RWPE2 (cell line): ENCODE measurements around the gene NRF1.
A peak's percentile ranks its signal among the peaks of the same experiment; 100 is the strongest.

Experiments used
- ATAC-seq: fragments of 200-7000 bp; cut with Tn5 transposase; 3 replicates; pipeline ENCODE4 v1.9.1; 2021; ENCODE audit warnings: low read depth
- DNase-seq: peaks from one replicate; pipeline ENCODE4 v3.0.0-alpha.2; 2020; ENCODE audit warnings: low spot score
- H3K27ac ChIP-seq: fragments of 450-650 bp; 2 replicates; pipeline ENCODE4 v1.5.1; 2017; ENCODE audit warnings: mild to moderate bottlenecking; ENCODE audit not compliant: poor library complexity, severe bottlenecking
- H3K27me3 ChIP-seq: fragments of 250-450 bp; sonication (Bioruptor Pico); 2 replicates; pipeline ENCODE4 v1.5.1; 2021; ENCODE audit warnings: mild to moderate bottlenecking, moderate library complexity; ENCODE audit not compliant: insufficient read depth, poor library complexity, severe bottlenecking
- H3K36me3 ChIP-seq: fragments of 250-450 bp; sonication (Bioruptor Pico); 2 replicates; pipeline ENCODE4 v1.5.1; 2020; ENCODE audit warnings: low read depth, mild to moderate bottlenecking, moderate library complexity
- H3K4me1 ChIP-seq: fragments of 250-450 bp; sonication (Bioruptor Pico); 2 replicates; pipeline ENCODE4 v1.5.1; 2021; ENCODE audit warnings: mild to moderate bottlenecking, moderate library complexity; ENCODE audit not compliant: insufficient read depth, poor library complexity, severe bottlenecking
- H3K4me3 ChIP-seq: fragments of 250-450 bp; sonication (Bioruptor Pico); 2 replicates; pipeline ENCODE4 v1.5.1; 2021; ENCODE audit warnings: mild to moderate bottlenecking, moderate library complexity; ENCODE audit not compliant: severe bottlenecking
- H3K9me3 ChIP-seq: fragments of 250-450 bp; sonication (Bioruptor Pico); 2 replicates; pipeline ENCODE4 v1.5.1; 2021; ENCODE audit warnings: mild to moderate bottlenecking, moderate library complexity; ENCODE audit not compliant: severe bottlenecking
- TF ChIP-seq, protein P1 (sequence below): fragments of 450-650 bp; IDR thresholded peaks from one replicate; pipeline ENCODE4 v1.5.1; 2017; ENCODE audit warnings: mild to moderate bottlenecking, moderate library complexity; ENCODE audit not compliant: poor library complexity, severe bottlenecking

NRF1 gene

DNA sequence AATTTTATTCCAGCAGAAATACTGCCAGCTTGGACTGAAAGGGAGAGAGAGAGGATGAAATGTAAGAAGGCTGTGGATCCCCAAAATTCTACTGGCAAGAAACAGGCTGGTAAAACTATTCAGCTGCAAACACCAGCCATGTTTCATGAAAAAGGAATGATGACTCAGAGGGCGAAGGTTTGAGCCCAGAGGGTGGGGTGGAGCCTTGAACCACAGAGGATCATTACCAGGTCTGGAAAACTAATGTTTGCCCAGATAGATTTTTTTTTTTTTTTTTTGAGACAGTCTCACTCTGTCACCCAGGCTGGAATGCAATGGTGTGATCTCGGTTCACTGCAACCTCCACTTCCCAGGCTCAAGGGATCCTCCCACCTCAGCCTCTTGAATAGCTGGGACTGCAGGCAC is 41.7 kb upstream of the NRF1 start:
- ATAC-seq (peak; percentile 96), DNase-seq (no peak)
- Histone ChIP-seq H3K27ac (peak overlapping the region; percentile 45), H3K9me3 (no peaks in the 10 kb centered on the region), H3K4me1 (no peaks in the 10 kb centered on the region), H3K36me3 (no peaks in the 10 kb centered on the region), H3K27me3 (no peaks in the 10 kb centered on the region), H3K4me3 (no peak overlapping the region)
- TF ChIP-seq, protein P1, sequence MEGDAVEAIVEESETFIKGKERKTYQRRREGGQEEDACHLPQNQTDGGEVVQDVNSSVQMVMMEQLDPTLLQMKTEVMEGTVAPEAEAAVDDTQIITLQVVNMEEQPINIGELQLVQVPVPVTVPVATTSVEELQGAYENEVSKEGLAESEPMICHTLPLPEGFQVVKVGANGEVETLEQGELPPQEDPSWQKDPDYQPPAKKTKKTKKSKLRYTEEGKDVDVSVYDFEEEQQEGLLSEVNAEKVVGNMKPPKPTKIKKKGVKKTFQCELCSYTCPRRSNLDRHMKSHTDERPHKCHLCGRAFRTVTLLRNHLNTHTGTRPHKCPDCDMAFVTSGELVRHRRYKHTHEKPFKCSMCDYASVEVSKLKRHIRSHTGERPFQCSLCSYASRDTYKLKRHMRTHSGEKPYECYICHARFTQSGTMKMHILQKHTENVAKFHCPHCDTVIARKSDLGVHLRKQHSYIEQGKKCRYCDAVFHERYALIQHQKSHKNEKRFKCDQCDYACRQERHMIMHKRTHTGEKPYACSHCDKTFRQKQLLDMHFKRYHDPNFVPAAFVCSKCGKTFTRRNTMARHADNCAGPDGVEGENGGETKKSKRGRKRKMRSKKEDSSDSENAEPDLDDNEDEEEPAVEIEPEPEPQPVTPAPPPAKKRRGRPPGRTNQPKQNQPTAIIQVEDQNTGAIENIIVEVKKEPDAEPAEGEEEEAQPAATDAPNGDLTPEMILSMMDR: no peak

DNA sequence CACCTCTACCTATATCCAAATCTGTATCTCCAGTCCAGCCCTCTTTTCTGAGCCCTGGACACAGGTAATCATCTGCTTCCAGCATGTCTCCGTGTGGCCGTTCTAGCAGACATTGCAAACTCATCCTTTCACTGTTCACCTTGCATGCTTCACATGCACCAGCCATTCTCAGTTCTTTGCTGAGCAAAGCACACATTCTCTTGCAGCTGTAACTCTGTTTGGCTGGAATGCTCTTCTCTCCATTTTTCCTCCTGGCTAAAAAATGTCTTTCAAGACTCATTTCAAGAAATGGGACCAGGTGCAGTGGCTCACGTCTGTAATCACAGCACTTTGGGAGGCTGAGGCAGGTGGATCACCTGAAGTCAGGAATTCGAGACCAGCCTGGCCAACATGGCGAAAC is 40.3 kb upstream of the NRF1 start:
- DNase-seq: no peak

DNA sequence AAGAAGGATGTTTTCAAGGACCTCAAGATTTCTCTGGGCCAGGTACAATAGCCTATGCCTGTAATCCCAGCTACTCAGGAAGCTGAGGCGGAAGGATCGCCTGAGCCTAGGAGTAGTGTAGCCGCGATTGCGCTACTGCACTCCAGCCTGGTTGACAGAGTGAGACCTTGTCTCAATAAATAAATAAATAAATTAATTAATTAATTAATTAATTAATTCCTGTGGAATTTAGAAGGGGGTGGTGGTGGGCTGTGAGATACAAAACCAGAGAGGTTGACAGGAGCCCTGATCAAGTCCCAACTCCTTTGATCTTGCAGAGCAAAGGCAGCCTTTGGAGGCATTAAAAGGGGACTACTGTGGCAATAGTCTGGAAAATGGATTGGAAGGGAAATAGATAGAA is 39.3 kb upstream of the NRF1 start:
- TF ChIP-seq, protein P1: no peak
- no peak for ATAC-seq
- no peaks in the 10 kb centered on the region for H3K9me3 ChIP-seq
- H3K4me3 ChIP-seq: no peak overlapping the region
- H3K4me1 ChIP-seq: no peaks in the 10 kb centered on the region
- H3K27ac ChIP-seq: no peak overlapping the region
- no peak for DNase-seq
- H3K36me3 ChIP-seq: no peaks in the 10 kb centered on the region
- H3K27me3 ChIP-seq: no peaks in the 10 kb centered on the region

More for the DNA sequence above, 40.3 kb upstream of the NRF1 start:
- TF ChIP-seq, protein P1: no peak
- no peaks in the 10 kb centered on the region for H3K27me3 ChIP-seq
- H3K4me1 ChIP-seq: no peaks in the 10 kb centered on the region
- ATAC-seq: no peak
- H3K27ac ChIP-seq: no peak overlapping the region
- no peaks in the 10 kb centered on the region for H3K36me3 ChIP-seq
- H3K9me3 ChIP-seq: no peaks in the 10 kb centered on the region
- H3K4me3 ChIP-seq: no peak overlapping the region

DNA sequence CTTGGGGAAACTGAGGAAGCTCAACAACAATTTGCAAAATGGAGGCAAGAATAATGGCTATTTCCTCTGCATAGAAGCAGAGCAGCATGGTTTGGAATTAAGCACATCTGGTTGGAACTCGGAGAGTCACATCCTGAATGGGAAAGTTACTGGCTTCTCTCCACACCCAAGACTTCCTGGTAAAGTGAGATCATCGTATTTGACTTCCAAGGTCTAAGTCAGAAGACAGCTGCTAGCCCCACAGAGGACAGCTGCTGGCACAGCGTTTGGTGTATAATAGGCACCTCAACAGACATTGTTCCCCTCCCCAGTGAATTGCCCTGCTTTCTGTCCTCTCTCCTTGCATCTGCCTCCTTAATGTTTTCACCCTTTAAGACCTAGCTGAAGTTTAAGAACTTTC is 37.0 kb upstream of the NRF1 start:
- Histone ChIP-seq H3K36me3 (no peaks in the 10 kb centered on the region), H3K27ac (no peak overlapping the region), H3K4me3 (no peak overlapping the region), H3K4me1 (no peaks in the 10 kb centered on the region), H3K9me3 (no peaks in the 10 kb centered on the region), H3K27me3 (no peaks in the 10 kb centered on the region)
- 0 out of 3 replicates have a peak, but pooled peaks have one; percentile 30 for ATAC-seq
- TF ChIP-seq, protein P1: no peak
- DNase-seq: no peak

DNA sequence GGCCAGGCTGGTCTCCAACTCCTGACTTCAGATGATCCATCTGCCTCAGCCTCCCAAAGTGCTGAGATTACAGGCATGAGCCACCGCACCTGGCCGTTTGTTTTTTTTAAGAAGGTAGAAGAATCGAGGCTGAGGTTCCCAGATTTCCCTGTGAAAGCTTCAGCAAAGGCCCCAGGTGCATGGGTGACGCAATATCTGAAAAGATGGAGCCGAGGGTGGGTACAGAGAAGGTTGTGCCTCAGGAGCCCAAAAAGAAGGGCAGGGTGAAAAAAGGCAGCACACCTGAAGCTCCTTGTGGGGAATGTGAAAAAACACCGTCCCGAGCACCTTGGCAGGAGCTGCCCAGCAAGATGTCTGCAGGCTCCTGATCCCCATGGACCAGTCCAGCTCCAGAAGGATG is 35.8 kb upstream of the NRF1 start:
- Histone ChIP-seq H3K4me1 (no peaks in the 10 kb centered on the region), H3K27ac (no peak overlapping the region), H3K27me3 (no peaks in the 10 kb centered on the region), H3K36me3 (no peaks in the 10 kb centered on the region), H3K4me3 (no peak overlapping the region), H3K9me3 (no peaks in the 10 kb centered on the region)
- ATAC-seq: no peak
- DNase-seq: no peak
- TF ChIP-seq, protein P1: no peak
